ENCODE measurements around the gene EFCAB5. TPM values are rescaled to one million over a fixed set of nuclear protein-coding genes. Genes with fewer than 3 reads are reported as not detected.

The EFCAB5 gene
- total and polyA plus RNA-seq, 4 donors, result under 0.01 to 0.05 TPM; not detected in 2

DNA sequence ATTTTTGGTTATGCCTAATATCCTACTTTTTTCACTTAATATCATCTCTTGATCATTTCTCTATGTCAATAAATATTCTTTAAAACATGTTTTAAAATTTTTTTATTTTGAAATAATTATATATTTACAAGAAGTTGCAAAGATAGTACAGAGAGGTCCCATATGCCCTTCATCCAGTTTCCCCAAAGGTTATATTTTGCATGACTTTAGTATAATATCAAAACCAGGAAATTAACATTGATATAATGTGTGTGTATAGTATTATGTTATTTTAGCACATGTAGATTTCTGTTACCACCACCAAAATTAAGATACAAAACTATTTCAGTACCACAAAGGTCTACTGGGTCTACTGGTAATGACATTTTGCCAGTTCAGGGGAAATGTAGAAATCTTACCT, 60.7 kb downstream of the EFCAB5 start:
- no peak for DNase-seq (ENCODE audit: low spot score)
- H3K27ac ChIP-seq (ENCODE audit: low read depth in 1 of 2, low read length in 2 of 2), result no peak overlapping the region
- no peak overlapping the region for H3K4me3 ChIP-seq (ENCODE audit: low read depth in 1 of 3, low read length in 3 of 3)
- H3K27me3 ChIP-seq (ENCODE audit: control insufficient read depth in 4 of 4, insufficient read depth in 4 of 4, low read length in 3 of 4), result no peaks in the 10 kb centered on the region
- H3K9ac ChIP-seq (ENCODE audit: low read depth in 1 of 2, low read length in 2 of 2), result no peak overlapping the region
- H3K9me3 ChIP-seq (ENCODE audit: control insufficient read depth in 4 of 4, low read length in 3 of 4), result no peaks in the 10 kb centered on the region
- TF ChIP-seq GABPA (IDR thresholded peaks at IDR 0.05 in 1 of 2, conservative IDR thresholded peaks at IDR 0.05 in 1 of 2) (no peak), JUND (IDR thresholded peaks at IDR 0.05) (no peak), HNF4A (conservative IDR thresholded peaks at IDR 0.05) (no peak), FOXA1 (IDR thresholded peaks at IDR 0.05) (no peak), RAD21 (IDR thresholded peaks at IDR 0.05) (no peak), EGR1 (IDR thresholded peaks at IDR 0.05; ENCODE audit: low read depth in 2 of 2) (no peak), YY1 (IDR thresholded peaks at IDR 0.05) (no peak), NR2F2 (IDR thresholded peaks at IDR 0.05) (no peak), SP1 (IDR thresholded peaks at IDR 0.05) (no peak), FOXA2 (IDR thresholded peaks at IDR 0.05) (no peak), TAF1 (conservative IDR thresholded peaks at IDR 0.05) (no peak), RXRA (IDR thresholded peaks at IDR 0.05) (no peak)
- TF ChIP-seq, protein P1, sequence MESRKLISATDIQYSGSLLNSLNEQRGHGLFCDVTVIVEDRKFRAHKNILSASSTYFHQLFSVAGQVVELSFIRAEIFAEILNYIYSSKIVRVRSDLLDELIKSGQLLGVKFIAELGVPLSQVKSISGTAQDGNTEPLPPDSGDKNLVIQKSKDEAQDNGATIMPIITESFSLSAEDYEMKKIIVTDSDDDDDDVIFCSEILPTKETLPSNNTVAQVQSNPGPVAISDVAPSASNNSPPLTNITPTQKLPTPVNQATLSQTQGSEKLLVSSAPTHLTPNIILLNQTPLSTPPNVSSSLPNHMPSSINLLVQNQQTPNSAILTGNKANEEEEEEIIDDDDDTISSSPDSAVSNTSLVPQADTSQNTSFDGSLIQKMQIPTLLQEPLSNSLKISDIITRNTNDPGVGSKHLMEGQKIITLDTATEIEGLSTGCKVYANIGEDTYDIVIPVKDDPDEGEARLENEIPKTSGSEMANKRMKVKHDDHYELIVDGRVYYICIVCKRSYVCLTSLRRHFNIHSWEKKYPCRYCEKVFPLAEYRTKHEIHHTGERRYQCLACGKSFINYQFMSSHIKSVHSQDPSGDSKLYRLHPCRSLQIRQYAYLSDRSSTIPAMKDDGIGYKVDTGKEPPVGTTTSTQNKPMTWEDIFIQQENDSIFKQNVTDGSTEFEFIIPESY (IDR thresholded peaks at IDR 0.05), result no peak
- TF ChIP-seq, protein P2, sequence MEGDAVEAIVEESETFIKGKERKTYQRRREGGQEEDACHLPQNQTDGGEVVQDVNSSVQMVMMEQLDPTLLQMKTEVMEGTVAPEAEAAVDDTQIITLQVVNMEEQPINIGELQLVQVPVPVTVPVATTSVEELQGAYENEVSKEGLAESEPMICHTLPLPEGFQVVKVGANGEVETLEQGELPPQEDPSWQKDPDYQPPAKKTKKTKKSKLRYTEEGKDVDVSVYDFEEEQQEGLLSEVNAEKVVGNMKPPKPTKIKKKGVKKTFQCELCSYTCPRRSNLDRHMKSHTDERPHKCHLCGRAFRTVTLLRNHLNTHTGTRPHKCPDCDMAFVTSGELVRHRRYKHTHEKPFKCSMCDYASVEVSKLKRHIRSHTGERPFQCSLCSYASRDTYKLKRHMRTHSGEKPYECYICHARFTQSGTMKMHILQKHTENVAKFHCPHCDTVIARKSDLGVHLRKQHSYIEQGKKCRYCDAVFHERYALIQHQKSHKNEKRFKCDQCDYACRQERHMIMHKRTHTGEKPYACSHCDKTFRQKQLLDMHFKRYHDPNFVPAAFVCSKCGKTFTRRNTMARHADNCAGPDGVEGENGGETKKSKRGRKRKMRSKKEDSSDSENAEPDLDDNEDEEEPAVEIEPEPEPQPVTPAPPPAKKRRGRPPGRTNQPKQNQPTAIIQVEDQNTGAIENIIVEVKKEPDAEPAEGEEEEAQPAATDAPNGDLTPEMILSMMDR (IDR thresholded peaks at IDR 0.05; ENCODE audit: low read depth, low read length, missing input control), result no peak
- no peaks in the 10 kb centered on the region for H3K36me3 ChIP-seq (ENCODE audit: control insufficient read depth in 4 of 4, insufficient read depth in 3 of 4, low read depth in 1 of 4, low read length in 3 of 4)
- H3K4me1 ChIP-seq (ENCODE audit: control insufficient read depth in 4 of 4, insufficient read depth in 4 of 4, low read length in 3 of 4), result no peaks in the 10 kb centered on the region

- Histone ChIP-seq H3K4me1 (ENCODE audit: control insufficient read depth in 4 of 4, insufficient read depth in 4 of 4, low read length in 3 of 4) (no peaks in the 10 kb centered on the region), H3K36me3 (ENCODE audit: control insufficient read depth in 4 of 4, insufficient read depth in 3 of 4, low read depth in 1 of 4, low read length in 3 of 4) (no peaks in the 10 kb centered on the region), H3K27ac (ENCODE audit: low read depth in 1 of 2, low read length in 2 of 2) (no peak overlapping the region), H3K9ac (ENCODE audit: low read depth in 1 of 2, low read length in 2 of 2) (no peak overlapping the region), H3K27me3 (ENCODE audit: control insufficient read depth in 4 of 4, insufficient read depth in 4 of 4, low read length in 3 of 4) (no peaks in the 10 kb centered on the region), H3K9me3 (ENCODE audit: control insufficient read depth in 4 of 4, low read length in 3 of 4) (no peaks in the 10 kb centered on the region), H3K4me3 (ENCODE audit: low read depth in 1 of 3, low read length in 3 of 3) (no peak overlapping the region)
- DNase-seq (ENCODE audit: low spot score), result no peak
- no peak for TF ChIP-seq JUND (IDR thresholded peaks at IDR 0.05)
- TF ChIP-seq SP1 (IDR thresholded peaks at IDR 0.05), result no peak
- TF ChIP-seq, protein P1 (IDR thresholded peaks at IDR 0.05), result no peak
- TF ChIP-seq ATF3 (IDR thresholded peaks at IDR 0.05), result no peak
- no peak for TF ChIP-seq EGR1 (IDR thresholded peaks at IDR 0.05; ENCODE audit: low read depth in 2 of 2)
- TF ChIP-seq HNF4G (IDR thresholded peaks at IDR 0.05), result no peak
- no peak for TF ChIP-seq HNF4A (conservative IDR thresholded peaks at IDR 0.05)
- TF ChIP-seq TAF1 (conservative IDR thresholded peaks at IDR 0.05), result no peak
- TF ChIP-seq, protein P3, sequence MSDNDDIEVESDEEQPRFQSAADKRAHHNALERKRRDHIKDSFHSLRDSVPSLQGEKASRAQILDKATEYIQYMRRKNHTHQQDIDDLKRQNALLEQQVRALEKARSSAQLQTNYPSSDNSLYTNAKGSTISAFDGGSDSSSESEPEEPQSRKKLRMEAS (IDR thresholded peaks at IDR 0.05), result no peak
- TF ChIP-seq FOXA1 (IDR thresholded peaks at IDR 0.05), result no peak
- no peak for TF ChIP-seq RXRA (IDR thresholded peaks at IDR 0.05)
- no peak for TF ChIP-seq NR2F2 (IDR thresholded peaks at IDR 0.05)
- TF ChIP-seq RAD21 (IDR thresholded peaks at IDR 0.05), result no peak
- TF ChIP-seq, protein P2 (IDR thresholded peaks at IDR 0.05; ENCODE audit: low read depth, low read length, missing input control), result no peak
- TF ChIP-seq YY1 (IDR thresholded peaks at IDR 0.05), result no peak
- no peak for TF ChIP-seq GABPA (IDR thresholded peaks at IDR 0.05 in 1 of 2, conservative IDR thresholded peaks at IDR 0.05 in 1 of 2)
- TF ChIP-seq, protein P4, sequence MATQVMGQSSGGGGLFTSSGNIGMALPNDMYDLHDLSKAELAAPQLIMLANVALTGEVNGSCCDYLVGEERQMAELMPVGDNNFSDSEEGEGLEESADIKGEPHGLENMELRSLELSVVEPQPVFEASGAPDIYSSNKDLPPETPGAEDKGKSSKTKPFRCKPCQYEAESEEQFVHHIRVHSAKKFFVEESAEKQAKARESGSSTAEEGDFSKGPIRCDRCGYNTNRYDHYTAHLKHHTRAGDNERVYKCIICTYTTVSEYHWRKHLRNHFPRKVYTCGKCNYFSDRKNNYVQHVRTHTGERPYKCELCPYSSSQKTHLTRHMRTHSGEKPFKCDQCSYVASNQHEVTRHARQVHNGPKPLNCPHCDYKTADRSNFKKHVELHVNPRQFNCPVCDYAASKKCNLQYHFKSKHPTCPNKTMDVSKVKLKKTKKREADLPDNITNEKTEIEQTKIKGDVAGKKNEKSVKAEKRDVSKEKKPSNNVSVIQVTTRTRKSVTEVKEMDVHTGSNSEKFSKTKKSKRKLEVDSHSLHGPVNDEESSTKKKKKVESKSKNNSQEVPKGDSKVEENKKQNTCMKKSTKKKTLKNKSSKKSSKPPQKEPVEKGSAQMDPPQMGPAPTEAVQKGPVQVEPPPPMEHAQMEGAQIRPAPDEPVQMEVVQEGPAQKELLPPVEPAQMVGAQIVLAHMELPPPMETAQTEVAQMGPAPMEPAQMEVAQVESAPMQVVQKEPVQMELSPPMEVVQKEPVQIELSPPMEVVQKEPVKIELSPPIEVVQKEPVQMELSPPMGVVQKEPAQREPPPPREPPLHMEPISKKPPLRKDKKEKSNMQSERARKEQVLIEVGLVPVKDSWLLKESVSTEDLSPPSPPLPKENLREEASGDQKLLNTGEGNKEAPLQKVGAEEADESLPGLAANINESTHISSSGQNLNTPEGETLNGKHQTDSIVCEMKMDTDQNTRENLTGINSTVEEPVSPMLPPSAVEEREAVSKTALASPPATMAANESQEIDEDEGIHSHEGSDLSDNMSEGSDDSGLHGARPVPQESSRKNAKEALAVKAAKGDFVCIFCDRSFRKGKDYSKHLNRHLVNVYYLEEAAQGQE (IDR thresholded peaks at IDR 0.05), result no peak
- no peak for TF ChIP-seq FOXA2 (IDR thresholded peaks at IDR 0.05)
- WGBS, result 59% methylated on average over 8 of the region's 8 CpGs
Measured at GRCh38 chr17:30005709-30006320, 64.4 kb downstream of the EFCAB5 start.
